IMR-90 (cell line): Measurements from ENCODE around the gene KCNIP1. TPM values are rescaled to one million over a fixed set of nuclear protein-coding genes. Genes with fewer than 3 reads are reported as not detected.

ENCODE experiments used
- ATAC-seq: fragments of 200-7000 bp; cut with Tn5 transposase; 2 replicates; pipeline ENCODE4 v1.9.1; 2020; ENCODE audit warnings: low read depth, mild to moderate bottlenecking, moderate library complexity
- BruUV-seq: library from RNA; stranded (reverse); fragments of 400-500 nt; replicated peaks from 2 replicates; lab custom pipeline; 2021; lab: Mats Ljungman, UMichigan
- CTCF ChIA-PET: fragments of 300-600 bp; formaldehyde crosslinking; extraction: SDS; loops from one replicate; lab custom pipeline; 2021; ENCODE audit warnings: antibody characterized with exemption; lab: Yijun Ruan, JAX
- POLR2A ChIA-PET: fragments of 300-600 bp; sonication (Branson Sonifier 250); formaldehyde crosslinking; loops from one replicate; lab custom pipeline; 2022; ENCODE audit warnings: antibody characterized with exemption; ENCODE audit not compliant: unreplicated experiment; lab: Charles Lee
- DNase-seq: peaks from one replicate; pipeline ENCODE4 v3.0.0; 2013
- H2AFZ ChIP-seq: replicated peaks from 2 replicates; pipeline ENCODE3; 2013; ENCODE audit warnings: low read length, mild to moderate bottlenecking; ENCODE audit not compliant: poor library complexity
- H2AK5ac ChIP-seq: 2 replicates; pipeline ENCODE4 v1.6.1; 2013; ENCODE audit warnings: low read depth, low read length, inconsistent platforms
- H2AK9ac ChIP-seq: replicated peaks from 2 replicates; pipeline ENCODE3; 2013; ENCODE audit warnings: mild to moderate bottlenecking, low read depth, low read length, moderate library complexity; ENCODE audit not compliant: poor library complexity
- H2BK120ac ChIP-seq: 2 replicates; pipeline ENCODE4 v1.6.1; 2013; ENCODE audit warnings: low read depth, low read length, inconsistent platforms
- H2BK15ac ChIP-seq: 3 replicates; pipeline ENCODE4 v1.6.1; 2013; ENCODE audit warnings: low read depth, low read length, inconsistent platforms
- H2BK20ac ChIP-seq: 2 replicates; pipeline ENCODE4 v1.6.1; 2013; ENCODE audit warnings: low read depth, mild to moderate bottlenecking, inconsistent platforms, low read length, moderate library complexity
- H2BK5ac ChIP-seq: 2 replicates; pipeline ENCODE4 v1.6.1; 2013; ENCODE audit warnings: mild to moderate bottlenecking, low read depth, low read length, inconsistent platforms; ENCODE audit not compliant: poor library complexity, severe bottlenecking
- H3K14ac ChIP-seq: replicated peaks from 2 replicates; pipeline ENCODE4 v1.6.1; 2013; ENCODE audit warnings: low read depth, low read length, inconsistent platforms
- H3K18ac ChIP-seq: 2 replicates; pipeline ENCODE4 v1.6.1; 2013; ENCODE audit warnings: low read depth, low read length, control low read depth
- H3K23ac ChIP-seq: 2 replicates; pipeline ENCODE4 v1.6.1; 2013; ENCODE audit warnings: low read depth, low read length, inconsistent platforms
- H3K27ac ChIP-seq: 2 replicates; pipeline ENCODE4 v1.5.1; 2013; ENCODE audit warnings: mild to moderate bottlenecking, control low read depth, low read length; ENCODE audit not compliant: insufficient read depth
- H3K27me3 ChIP-seq: 2 replicates; pipeline ENCODE4 v1.6.1; 2013; ENCODE audit warnings: low read length; ENCODE audit not compliant: control insufficient read depth, insufficient read depth
- H3K36me3 ChIP-seq: 2 replicates; pipeline ENCODE4 v1.6.1; 2013; ENCODE audit warnings: low read length, mixed read lengths; ENCODE audit not compliant: control insufficient read depth, insufficient read depth
- H3K4ac ChIP-seq: 2 replicates; pipeline ENCODE4 v1.6.1; 2013; ENCODE audit warnings: low read depth, low read length, inconsistent platforms
- H3K4me1 ChIP-seq: 2 replicates; pipeline ENCODE4 v1.6.1; 2013; ENCODE audit warnings: low read length, mixed read lengths; ENCODE audit not compliant: control insufficient read depth, insufficient read depth
- H3K4me2 ChIP-seq: 2 replicates; pipeline ENCODE4 v1.6.1; 2013; ENCODE audit warnings: low read depth, mild to moderate bottlenecking, control low read depth, low read length, moderate library complexity
- H3K4me3 ChIP-seq: 2 replicates; pipeline ENCODE4 v1.5.1; 2013; ENCODE audit warnings: low read depth, mild to moderate bottlenecking, control low read depth, low read length, moderate library complexity; ENCODE audit not compliant: insufficient read depth
- H3K56ac ChIP-seq: 2 replicates; pipeline ENCODE4 v1.6.1; 2013; ENCODE audit warnings: low read length, inconsistent platforms; ENCODE audit not compliant: insufficient read depth; ENCODE audit errors: extremely low read depth
- H3K79me1 ChIP-seq, 2 experiments: 2 replicates each; pipeline ENCODE4 v1.6.1; 2013; ENCODE audit warnings: low read length in 2 of 2, inconsistent platforms in 1 of 2, low read depth in 1 of 2
- H3K9ac ChIP-seq: 2 replicates; pipeline ENCODE4 v1.6.1; 2013; ENCODE audit warnings: low read depth, low read length, control low read depth
- H3K9me1 ChIP-seq: 2 replicates; pipeline ENCODE4 v1.6.1; 2013; ENCODE audit warnings: low read length, inconsistent platforms; ENCODE audit not compliant: insufficient read depth
- H3K9me3 ChIP-seq: 2 replicates; pipeline ENCODE4 v1.6.1; 2013; ENCODE audit warnings: low read length; ENCODE audit not compliant: control insufficient read depth, insufficient read depth
- H4K20me1 ChIP-seq: 2 replicates; pipeline ENCODE4 v1.6.1; 2013; ENCODE audit warnings: low read length, inconsistent platforms; ENCODE audit not compliant: insufficient read depth
- H4K5ac ChIP-seq: 2 replicates; pipeline ENCODE4 v1.6.1; 2013; ENCODE audit warnings: mild to moderate bottlenecking, low read depth, low read length, control low read depth
- H4K8ac ChIP-seq, 2 experiments: 2 replicates each; pipeline ENCODE4 v1.6.1; 2013; ENCODE audit warnings: low read depth in 2 of 2, low read length in 2 of 2, control low read depth in 1 of 2, inconsistent platforms in 1 of 2
- H4K91ac ChIP-seq: 2 replicates; pipeline ENCODE4 v1.6.1; 2013; ENCODE audit warnings: low read depth, low read length, inconsistent platforms; ENCODE audit not compliant: insufficient read depth
- MAFK ChIP-seq: IDR thresholded peaks from 2 replicates; pipeline ENCODE4 v1.6.1; 2012; ENCODE audit warnings: low read depth, low read length, improper control_type of control experiment
- MAZ ChIP-seq: IDR thresholded peaks from 2 replicates; pipeline ENCODE4 v1.6.1; 2012; ENCODE audit warnings: low read depth, mild to moderate bottlenecking, low read length, improper control_type of control experiment, moderate library complexity, borderline replicate concordance
- RAD21 ChIP-seq: IDR thresholded peaks from 2 replicates; pipeline ENCODE4 v1.6.1; 2012; ENCODE audit warnings: low read length, improper control_type of control experiment
- SMC3 ChIP-seq: fragments of 150-350 bp; IDR thresholded peaks from 2 replicates; pipeline ENCODE4 v1.6.1; 2016; ENCODE audit warnings: low read depth, mild to moderate bottlenecking, antibody characterized with exemption, low read length, moderate library complexity
- WGBS, 2 experiments: methylation state at CpG; one replicate each; pipeline versions ENCODE4 v1.1.5 to v1.1.7; 2013; ENCODE audit warnings: missing lambda C conversion rate in 2 of 2; ENCODE audit not compliant: insufficient read length in 1 of 2; ENCODE audit errors: extremely low coverage in 2 of 2; 5-methylcytosine and 5-hydroxymethylcytosine counted together
- dilution Hi-C: fragments of 300-500 bp; cut with HindIII; formaldehyde crosslinking; loops from one replicate; pipeline ENCODE4 v1.14.3; 2018; ENCODE audit warnings: low sequenced_read_pairs; ENCODE audit not compliant: unreplicated experiment
- in situ Hi-C: fragments of 300-500 bp; cut with MboI; formaldehyde crosslinking; loops from 3 replicates; pipeline ENCODE4 v1.14.3; 2019; ENCODE audit warnings: low sequenced_read_pairs, inconsistent platforms, mixed read lengths
- intact Hi-C: fragments of 100-400 bp; cut with micrococcal nuclease; formaldehyde crosslinking; loops from 2 replicates; pipeline ENCODE4 v1.10.0; 2022
- polyA plus RNA-seq, 3 experiments: library from polyadenylated mRNA; depleted of rRNA; stranded (reverse); fragments of >200 nt; gene quantifications; 2 replicates each; pipeline ENCODE4 v1.2.3, GENCODE V29; 2012; ENCODE audit warnings: low replicate concordance in 1 of 3
- total RNA-seq: library from RNA; depleted of rRNA; stranded (reverse); fragments of >200 nt; gene quantifications from 2 replicates; pipeline ENCODE4 v1.2.3, GENCODE V29; 2012
- TF ChIP-seq, protein P1 (sequence below): conservative IDR thresholded peaks from 2 replicates; pipeline ENCODE4 v1.5.1; 2012; ENCODE audit warnings: mild to moderate bottlenecking, low read depth, low read length, improper control_type of control experiment

The KCNIP1 gene
- total and polyA plus RNA-seq, 2 of the 4 experiments (the other 2 are of a cell fraction), result not detected

DNA sequence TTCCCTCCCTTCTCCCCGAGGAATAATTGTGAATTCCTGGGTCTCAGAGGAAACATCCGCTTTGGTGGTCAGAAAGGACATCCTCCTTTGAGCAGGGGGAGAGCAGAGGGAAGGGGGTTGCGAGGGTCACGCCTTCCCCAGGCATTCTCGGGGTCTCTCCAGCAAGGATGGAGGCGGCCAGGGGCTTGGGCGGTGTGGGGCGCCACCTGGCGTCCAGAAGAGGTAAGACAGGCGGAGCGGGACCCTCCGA lies 129.1 kb downstream of the KCNIP1 start:
- no peaks in the 10 kb centered on the region for H3K9me1 ChIP-seq
- H2AK9ac ChIP-seq, result peak overlapping the region; percentile 0
- no peak overlapping the region for H4K91ac ChIP-seq
- H3K27ac ChIP-seq, result no peak overlapping the region
- H4K5ac ChIP-seq, result no peak overlapping the region
- peak overlapping the region; percentile 77 for H3K4me2 ChIP-seq
- peak; percentile 91 for ATAC-seq
- no peaks in the 10 kb centered on the region; the same call in 1 of the 2 replicates for H4K20me1 ChIP-seq
- H2BK120ac ChIP-seq, result no peak overlapping the region
- H3K9me3 ChIP-seq, result no peaks in the 10 kb centered on the region
- H4K8ac ChIP-seq, result no peak overlapping the region
- H3K36me3 ChIP-seq, result no peaks in the 10 kb centered on the region
- whole genome bisulfite sequencing, 2 experiments, result 0% methylated on average over 3 of the region's 12 CpGs; no CpG with 5 or more reads in 1 of the 2 experiments
- no peak for DNase-seq
- CTCF ChIA-PET, result interaction anchor here (0.8 to 1.3 kb wide), 6 partner anchors 9 to 198 kb away, joined by 3 to 13 read pairs (median 4); no protein-coding TSS in a partner anchor
- TF ChIP-seq RAD21 (peak; percentile 73), MAFK (no peak), SMC3 (peak; percentile 72), MAZ (no peak)
- TF ChIP-seq, protein P1, sequence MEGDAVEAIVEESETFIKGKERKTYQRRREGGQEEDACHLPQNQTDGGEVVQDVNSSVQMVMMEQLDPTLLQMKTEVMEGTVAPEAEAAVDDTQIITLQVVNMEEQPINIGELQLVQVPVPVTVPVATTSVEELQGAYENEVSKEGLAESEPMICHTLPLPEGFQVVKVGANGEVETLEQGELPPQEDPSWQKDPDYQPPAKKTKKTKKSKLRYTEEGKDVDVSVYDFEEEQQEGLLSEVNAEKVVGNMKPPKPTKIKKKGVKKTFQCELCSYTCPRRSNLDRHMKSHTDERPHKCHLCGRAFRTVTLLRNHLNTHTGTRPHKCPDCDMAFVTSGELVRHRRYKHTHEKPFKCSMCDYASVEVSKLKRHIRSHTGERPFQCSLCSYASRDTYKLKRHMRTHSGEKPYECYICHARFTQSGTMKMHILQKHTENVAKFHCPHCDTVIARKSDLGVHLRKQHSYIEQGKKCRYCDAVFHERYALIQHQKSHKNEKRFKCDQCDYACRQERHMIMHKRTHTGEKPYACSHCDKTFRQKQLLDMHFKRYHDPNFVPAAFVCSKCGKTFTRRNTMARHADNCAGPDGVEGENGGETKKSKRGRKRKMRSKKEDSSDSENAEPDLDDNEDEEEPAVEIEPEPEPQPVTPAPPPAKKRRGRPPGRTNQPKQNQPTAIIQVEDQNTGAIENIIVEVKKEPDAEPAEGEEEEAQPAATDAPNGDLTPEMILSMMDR, result peak; percentile 88
- H2AK5ac ChIP-seq, result no peak overlapping the region
- H3K23ac ChIP-seq, result no peak overlapping the region
- no peak overlapping the region for H3K4ac ChIP-seq
- intact Hi-C loops, result loop anchor here (1.0 to 10.0 kb wide), 5 partner anchors 29 to 572 kb away; no protein-coding TSS in a partner anchor
- no peak overlapping the region for H3K56ac ChIP-seq
- H2BK15ac ChIP-seq, result no peak overlapping the region
- H2BK20ac ChIP-seq, result no peak overlapping the region
- peaks cover 4% of the 10 kb centered on the region; the same call in 1 of the 2 replicates for H3K4me1 ChIP-seq
- H3K4me3 ChIP-seq, result no peak overlapping the region
- H2AFZ ChIP-seq, result peak overlapping the region; percentile 73
- dilution Hi-C loops, result no loop called here
- H3K18ac ChIP-seq, result no peak overlapping the region
- in situ Hi-C loops, result no loop called here
- H3K27me3 ChIP-seq, result peaks cover 2% of the 10 kb centered on the region; the same call in 1 of the 2 replicates
- H3K79me1 ChIP-seq, result no peaks in the 10 kb centered on the region
- POLR2A ChIA-PET, result no interaction called here
- no peak overlapping the region for H2BK5ac ChIP-seq
- H3K14ac ChIP-seq, result no peak overlapping the region
- no peak overlapping the region for H3K9ac ChIP-seq
- no TSS peak for BruUV-seq
